Left colon (tissue), 2 donors: Measurements from ENCODE around the gene PHKA1. TPM values are rescaled to one million over a fixed set of nuclear protein-coding genes. Genes with fewer than 3 reads are reported as not detected.
"Not testable (repeated sequence)": the region's sequence is repeated elsewhere in the genome, so short reads cannot be mapped to it uniquely, and the experiment has no call there.

ENCODE experiments used
- ATAC-seq: fragments of 200-7000 bp; cut with Tn5 transposase; one replicate; pipeline ENCODE4 v1.9.1; 2020; ENCODE audit warnings: mild to moderate bottlenecking, moderate library complexity
- DNase-seq, 2 donors: peaks; one replicate each; pipeline ENCODE4 v3.0.0-alpha.2; 2020
- intact Hi-C, 2 donors: fragments of 100-400 bp; cut with DNase I in 1 of 2; cut with micrococcal nuclease in 1 of 2; formaldehyde crosslinking; loops; one replicate each; pipeline versions ENCODE4 v1.11.2 to v1.14.0; 2022; cut with DNase I, micrococcal nuclease
- total RNA-seq, 2 donors: library from RNA; stranded (reverse); fragmentation: NEBNext Ultra II Directional; extraction: Animal tissue kit (Norgen Biotek cat#: 25700); gene quantifications; one replicate each; pipeline ENCODE4 v1.2.1, GENCODE V29; 2021
- donor health status: DM: no; HTN: no; CAD: no.
- donor health status: DM: yes; HTN: yes; CAD: no.

Gene PHKA1
- total RNA-seq, 2 donors from 2014 or later = 3.9 TPM

DNA sequence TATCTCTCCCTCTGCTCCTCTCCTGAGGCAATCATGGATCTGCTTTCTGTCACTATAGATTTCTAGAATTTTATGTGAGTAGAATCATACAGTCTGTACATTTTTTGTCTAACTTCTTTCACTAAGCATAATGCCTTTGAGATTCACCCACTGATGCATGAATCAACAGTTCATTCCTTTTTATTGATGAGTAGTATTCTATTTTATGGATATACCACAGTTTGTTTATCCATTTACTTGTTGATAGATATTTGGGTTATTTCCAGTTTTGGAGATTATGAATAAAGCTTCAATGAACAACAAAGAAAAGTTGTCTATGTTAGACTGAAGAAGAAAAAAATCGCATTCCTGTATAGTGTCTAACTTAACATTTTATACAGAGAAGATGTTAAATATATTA lies 30.5 kb downstream of the PHKA1 start:
- DNase-seq (no peak), ATAC-seq (no peak)
- intact Hi-C loops = no loop called here

DNA sequence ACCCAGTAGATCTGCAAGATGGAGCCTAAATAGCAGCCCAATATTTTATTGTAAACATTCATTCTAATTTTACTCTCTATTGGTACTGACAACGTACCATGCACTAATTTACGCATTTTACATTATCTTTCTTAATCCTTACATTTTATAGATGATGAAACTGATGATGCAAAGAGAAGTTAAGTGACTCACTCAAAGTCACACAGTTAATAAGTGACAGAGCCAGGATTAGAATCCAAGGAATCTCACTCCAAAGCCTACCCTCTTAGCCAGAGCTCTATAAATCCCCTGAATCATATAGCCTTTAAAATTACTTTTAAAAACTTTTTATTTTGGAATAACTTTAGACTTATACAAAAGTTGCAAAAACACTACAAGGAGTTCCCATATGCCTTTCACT lies 37.6 kb downstream of the PHKA1 start:
- ATAC-seq (no peak), DNase-seq (no peak)
- intact Hi-C loops = no loop called here

DNA sequence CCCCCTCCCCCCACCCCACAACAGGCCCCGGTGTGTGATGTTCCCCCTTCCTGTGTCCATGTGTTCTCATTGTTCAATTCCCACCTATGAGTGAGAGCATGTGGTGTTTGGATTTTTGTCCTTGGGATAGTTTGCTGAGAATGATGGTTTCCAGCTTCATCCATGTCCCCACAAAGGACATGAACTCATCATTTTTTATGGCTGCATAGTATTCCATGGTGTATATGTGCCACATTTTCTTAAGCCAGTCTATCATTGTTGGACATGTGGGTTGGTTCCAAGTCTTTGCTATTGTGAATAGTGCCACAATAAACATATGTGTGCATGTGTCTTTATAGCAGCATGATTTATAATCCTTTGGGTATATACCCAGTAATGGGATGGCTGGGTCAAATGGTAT lies 40.2 kb downstream of the PHKA1 start:
- DNase-seq, ATAC-seq, intact Hi-C loops: not testable (repeated sequence)

DNA sequence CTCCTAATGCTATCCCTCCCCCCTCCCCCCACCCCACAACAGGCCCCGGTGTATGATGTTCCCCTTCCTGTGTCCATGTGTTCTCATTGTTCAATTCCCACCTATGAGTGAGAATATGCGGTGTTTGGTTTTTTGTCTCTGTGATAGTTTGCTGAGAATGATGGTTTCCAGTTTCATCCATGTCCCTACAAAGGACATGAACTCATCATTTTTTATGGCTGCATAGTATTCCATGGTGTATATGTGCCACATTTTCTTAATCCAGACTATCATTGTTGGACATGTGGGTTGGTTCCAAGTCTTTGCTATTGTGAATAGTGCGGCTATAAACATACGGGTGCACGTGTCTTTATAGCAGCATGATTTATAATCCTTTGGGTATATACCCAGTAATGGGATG lies 44.6 kb downstream of the PHKA1 start:
- intact Hi-C loops, ATAC-seq, DNase-seq: not testable (repeated sequence)

DNA sequence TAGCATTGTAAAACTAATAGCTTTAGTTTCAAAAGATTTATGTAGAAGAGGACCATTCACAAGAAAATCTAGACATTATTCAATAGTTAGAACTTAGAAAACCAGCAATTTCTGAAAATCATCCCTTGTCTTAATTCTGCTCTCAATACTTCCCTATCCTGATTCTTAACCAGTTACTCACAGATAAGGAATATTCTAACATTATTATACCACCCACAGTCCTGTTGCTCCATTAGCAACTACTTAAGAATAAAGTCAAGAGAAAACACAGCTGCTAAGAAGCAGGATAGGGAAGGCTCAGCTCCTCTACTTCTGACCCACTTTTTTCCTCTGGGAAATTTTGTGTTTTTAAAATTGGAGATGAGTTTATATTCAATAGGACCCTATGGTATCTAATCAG lies 47.7 kb downstream of the PHKA1 start:
- intact Hi-C loops = no loop called here
- DNase-seq (no peak), ATAC-seq (no peak)

DNA sequence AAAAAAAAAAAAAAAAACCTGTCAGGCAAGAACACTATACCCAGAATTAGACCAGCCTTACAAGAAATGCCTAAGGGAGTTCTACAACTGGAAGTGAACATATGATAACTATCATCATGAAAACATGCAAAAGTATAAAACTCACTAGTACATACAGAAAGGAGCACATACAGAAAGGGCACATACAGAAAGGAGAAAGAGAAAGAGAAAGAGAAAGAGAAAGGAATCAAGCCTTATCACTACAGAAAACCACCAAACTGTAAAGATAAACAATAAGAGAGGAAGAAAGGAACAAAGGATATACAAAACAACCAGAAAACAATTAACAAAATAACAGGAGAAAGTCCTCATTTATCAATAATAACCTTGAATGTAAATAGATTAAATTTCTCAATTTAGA lies 50.4 kb downstream of the PHKA1 start:
- ATAC-seq (no peak), DNase-seq (no peak)

DNA sequence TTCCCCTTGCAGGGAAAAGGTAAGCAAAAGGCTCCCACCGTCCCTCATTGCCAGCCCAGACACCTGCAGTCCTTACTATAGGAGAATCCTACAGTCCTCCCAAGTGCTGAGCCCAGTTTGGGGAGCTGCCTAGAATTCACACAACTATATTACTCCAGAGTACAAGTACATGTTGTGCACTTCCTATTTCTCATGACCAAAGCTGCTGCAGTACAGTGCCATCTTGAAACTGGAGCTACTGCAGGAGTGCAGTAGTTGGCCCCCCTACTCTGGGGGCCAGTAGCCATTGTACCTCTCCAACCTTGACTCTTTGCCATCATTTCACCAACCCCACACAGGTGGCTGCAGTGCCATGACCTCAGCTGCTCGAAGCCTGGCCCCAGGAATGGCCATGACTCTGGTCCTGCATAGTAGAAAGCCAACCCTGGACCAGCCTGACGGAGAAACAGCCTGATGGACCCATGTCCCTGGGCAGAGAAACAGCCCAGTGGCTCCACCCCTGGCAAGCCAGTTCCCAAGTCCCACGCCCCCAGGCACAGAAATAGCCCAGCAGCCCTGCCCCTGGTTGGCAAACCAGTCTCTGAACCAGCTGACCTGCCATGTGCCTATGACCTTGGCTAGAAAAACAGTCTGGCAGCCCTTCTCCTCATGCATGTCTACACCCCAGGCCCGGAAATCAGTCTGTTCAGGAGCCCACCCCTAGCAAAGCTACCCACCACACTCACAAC lies 51.9 kb downstream of the PHKA1 start:
- no peak for DNase-seq
- intact Hi-C loops = no loop called here
- ATAC-seq = no peak

More for the DNA sequence above, 50.4 kb downstream of the PHKA1 start:
- intact Hi-C loops = no loop called here

DNA sequence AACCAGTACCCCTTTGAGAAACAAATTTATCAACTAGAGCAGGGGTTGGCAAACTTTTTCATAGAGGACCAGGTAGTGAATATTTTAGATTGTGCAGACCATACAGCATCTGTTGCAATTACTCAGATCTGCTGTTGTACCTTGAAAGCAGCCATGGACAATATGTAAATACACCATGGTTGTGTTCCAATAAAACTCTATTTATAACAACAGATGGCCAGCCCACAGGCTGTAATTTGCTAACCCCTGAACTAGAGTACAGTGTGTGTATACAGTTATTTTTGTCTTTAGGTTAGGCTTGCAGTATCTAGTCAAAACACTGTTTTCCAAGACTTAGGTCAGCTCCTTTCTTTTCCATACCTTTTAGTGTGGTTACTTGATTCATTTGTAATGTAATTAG lies 54.4 kb downstream of the PHKA1 start:
- DNase-seq = no peak
- peak; percentile 44 for ATAC-seq
- intact Hi-C loops = no loop called here

DNA sequence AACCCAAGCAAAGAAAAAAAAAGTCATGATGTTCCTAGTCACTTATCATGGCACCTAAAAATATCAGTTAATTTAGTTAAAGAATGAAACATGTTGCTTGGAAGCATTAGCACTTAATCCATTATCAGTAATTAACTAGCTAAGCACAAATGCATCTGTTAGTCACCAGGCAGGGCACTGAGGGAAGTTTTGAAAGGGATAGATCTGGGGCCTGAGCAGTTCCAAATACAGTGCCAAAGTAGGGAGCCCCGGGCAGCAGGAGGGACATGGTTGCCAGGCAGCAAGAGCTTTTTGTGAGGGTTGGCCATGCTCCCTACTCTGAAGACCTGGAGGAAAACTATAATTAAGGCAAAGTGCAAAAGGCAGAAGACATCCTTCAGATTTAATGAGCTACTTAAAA lies 62.0 kb downstream of the PHKA1 start:
- ATAC-seq = no peak
- DNase-seq = no peak
- intact Hi-C loops = no loop called here

DNA sequence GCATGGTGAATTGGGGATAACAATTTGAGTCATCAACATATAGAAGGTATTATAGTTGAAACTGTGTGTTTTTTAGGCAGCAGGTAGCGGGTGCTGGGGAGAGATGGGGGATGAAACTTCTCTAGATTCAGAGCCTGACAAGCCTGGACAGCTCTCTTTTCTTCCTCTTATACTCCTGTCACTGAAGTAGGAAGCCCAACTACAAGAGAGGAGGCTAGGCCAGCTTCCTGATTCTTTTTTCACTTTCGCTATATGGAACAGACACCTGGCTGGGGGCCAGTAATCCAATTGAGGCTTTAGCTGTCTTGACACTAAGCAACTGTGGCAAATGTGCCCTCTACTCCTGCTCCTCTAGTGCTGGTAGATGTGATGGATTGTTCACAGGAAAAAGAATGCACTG lies 69.2 kb downstream of the PHKA1 start:
- intact Hi-C loops = no loop called here
- ATAC-seq = peak; percentile 53
- peak in 1 of 2 donors; percentile 21 for DNase-seq

DNA sequence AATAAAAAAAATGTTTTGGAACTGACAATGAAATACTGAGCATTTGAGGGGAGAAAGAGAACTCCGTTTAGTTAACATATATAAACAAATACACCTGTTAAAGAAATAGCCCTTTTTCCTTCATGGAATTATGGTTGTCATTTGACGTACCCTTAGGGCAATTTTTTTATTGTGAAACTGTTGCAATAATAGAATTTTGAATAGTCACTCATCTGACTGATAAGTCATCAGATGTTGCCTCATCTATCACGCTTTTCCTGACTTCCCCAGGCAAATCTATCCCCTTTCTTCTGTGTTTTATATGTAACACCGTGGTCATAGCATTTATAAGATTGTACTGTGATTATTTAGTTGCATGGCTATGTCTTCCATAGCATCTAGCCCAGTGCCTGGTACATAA lies 72.5 kb downstream of the PHKA1 start:
- ATAC-seq = no peak
- intact Hi-C loops = no loop called here
- DNase-seq = no peak

DNA sequence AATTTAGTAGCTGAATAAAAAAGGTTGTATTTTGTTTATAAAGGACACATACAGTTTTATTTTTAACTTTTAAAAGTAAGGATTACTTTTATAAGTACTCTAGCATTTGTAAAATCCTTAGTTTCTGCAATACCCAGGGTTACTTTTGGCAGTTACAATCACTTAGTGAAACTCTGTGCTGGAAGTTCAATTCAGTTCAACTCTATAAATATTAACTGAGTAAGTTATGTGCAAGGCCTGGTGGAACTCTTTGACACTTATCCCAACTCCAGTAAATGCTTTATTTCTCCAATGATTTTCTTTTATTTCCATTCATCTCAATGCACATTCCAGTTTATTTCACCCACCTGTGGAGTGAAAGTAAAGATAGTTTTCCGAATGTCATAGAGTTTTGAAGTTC lies 78.2 kb downstream of the PHKA1 start:
- no peak for DNase-seq
- ATAC-seq = no peak
- intact Hi-C loops = no loop called here

DNA sequence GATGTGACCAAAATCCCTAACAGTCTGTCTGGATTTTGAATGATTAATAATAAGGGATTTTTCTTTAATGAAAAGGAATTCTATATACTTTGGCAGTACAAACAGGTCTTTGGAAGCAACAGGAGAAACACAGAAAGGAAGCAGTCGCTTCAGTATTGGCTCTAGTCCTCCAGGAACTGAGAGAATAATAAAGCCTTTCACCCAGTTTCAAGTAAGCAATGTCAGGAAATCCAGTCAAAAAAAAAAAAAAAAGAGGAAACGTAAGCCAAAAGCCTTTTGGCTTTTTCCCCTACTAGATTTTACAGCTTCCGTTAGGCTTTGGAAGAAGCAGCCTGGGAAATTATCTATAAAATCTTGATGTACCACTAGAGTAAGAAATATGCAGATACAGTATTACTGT lies 79.8 kb downstream of the PHKA1 start:
- DNase-seq (no peak), ATAC-seq (no peak)
- intact Hi-C loops = no loop called here

DNA sequence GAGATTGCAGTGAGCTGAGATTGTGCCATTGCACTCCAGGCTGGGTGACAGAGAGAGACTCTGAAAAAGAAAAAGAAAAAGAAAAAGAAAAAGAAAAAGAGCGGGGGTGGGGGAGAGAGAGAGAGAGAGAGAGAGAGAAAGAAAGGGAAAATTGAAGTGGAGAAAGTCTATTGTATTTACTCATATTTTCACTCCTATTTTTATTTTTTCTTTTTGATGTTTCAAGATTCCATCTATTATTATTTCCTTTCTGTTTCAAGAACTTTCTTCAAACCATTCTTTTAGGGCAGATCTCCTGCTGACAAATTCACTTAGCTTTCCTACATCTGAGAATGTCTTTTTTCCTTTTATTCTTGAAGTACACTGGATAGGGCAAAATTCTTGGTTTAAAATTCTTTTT lies 83.9 kb downstream of the PHKA1 start:
- DNase-seq = no peak
- intact Hi-C loops = no loop called here

DNA sequence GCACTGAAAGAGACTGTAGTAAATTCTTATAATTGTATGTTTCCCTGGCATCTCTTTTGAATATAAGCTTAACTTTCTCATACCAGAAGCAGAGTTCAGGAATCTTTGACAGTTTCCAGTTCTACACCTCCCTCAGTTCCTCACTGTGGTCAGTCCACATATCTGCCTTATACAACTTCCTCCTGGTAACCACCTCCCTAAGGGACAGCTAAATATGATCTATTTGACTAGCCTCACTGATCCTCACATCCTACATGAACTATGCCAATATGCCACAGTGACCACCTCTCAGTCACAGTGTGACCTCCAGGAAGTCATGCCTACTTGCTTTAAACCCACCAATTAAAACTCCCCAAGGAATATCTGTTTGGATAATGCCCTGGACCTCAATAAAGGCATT lies 89.9 kb downstream of the PHKA1 start:
- no peak for ATAC-seq
- intact Hi-C loops = no loop called here

More for the DNA sequence above, 83.9 kb downstream of the PHKA1 start:
- no peak for ATAC-seq

DNA sequence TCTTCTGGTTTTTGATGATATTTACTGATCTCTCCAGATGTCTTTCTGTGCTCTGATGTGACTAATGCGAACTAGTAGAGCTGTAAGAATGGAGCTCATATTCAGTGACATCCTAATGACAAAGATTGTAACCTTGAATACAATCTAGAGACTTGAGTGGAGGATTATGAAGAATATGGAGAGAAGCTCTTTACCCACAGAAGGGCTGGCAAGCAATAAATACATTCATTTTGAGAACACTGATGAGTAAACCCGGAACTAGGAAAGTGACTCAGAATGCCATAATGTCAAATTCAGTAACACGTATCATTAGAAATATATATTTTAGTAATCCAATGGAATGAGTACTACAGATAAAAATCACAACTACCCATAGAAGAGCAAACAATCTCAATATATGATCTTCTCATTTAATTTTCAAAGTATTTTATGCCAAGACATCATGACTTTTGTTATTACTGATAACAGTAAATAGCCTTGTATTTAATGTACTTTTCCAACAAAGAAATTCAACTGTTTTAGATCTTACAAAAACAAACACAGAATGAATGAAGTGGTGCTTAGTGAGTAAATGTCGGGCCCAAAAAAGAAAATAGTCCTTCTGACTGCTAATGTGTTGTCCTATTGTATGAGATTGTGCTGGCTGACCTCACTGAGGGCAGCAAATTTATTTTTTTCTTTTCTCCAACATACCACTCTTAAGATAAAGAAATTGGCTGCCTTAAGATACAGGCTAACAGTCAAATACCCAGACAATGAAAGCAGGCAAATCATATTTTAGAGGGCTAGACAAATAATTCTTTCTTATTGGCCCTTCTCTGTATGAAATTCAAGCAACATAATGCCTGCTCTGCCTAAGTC lies 92.3 kb downstream of the PHKA1 start:
- DNase-seq (no peak), ATAC-seq (no peak)
- intact Hi-C loops = no loop called here

More for the DNA sequence above, 89.9 kb downstream of the PHKA1 start:
- DNase-seq = no peak

DNA sequence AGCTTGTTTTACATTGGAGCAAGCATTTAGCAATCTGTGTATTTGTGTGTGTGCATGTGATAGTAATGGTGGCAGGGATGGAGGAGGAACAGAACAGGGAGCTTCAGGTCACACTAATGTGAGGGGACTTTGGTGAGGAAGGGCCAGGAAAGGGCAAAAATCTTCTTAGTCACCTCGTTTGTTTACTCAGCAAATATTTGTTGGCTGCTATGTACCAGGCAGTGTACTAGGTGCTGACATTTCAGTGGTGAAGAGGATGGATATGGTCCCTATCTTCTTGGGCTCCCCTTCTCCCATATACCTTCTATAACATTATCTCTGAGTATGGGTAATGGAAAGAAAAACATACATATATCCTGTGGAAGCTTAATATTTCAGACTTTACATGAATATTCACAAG lies 92.9 kb downstream of the PHKA1 start:
- ATAC-seq (peak; percentile 20), DNase-seq (no peak)
- intact Hi-C loops = no loop called here

DNA sequence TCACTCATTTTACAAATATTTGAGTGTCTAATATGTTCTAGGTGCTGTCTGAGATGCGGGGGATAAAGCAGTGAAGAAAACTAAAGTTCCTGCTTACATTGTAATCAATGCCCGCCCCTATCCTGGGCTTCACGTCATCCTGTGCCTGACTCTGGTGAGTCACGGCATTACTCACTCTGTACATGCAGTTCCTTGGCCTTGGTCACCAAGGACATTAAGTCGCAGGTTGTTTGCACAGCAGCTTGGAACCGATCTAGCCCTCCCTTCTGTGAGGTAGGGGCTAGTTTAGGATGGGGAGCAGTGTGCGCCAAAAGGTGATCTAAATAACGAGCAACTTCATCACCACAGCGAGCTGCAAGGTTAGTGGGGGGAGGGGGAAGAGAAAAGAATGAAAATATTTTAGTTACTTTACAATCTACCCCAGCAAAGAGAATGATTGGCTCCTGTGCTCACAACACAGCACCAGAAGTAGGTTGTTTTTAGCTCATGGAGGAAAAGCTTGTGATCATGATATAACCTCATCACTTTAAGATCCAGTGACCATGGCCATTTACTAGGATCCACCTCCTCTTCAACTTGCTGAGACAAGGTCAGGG lies 93.5 kb downstream of the PHKA1 start:
- peak; percentile 97 for ATAC-seq
- intact Hi-C loops = no loop called here

DNA sequence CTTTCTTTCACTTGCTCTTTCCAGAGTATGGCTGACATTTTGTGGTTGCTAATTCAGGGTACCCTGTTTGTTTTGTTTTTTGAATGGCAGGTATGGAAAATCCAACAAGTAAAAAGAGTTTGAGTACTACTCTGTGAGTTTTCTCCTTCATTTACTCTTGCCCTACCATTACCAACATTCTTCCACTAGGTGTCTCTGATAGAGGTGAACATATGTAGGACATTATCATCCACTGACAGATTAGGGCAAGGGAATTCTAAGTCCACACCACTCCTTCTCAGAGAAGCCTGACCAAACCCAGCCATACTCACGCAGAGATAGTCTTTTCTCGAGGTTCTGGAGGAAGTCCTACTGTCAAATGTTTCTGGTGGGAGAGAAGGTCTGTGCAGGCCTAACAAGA lies 104.8 kb downstream of the PHKA1 start:
- no peak for DNase-seq
- peak; percentile 74 for ATAC-seq
- intact Hi-C loops = no loop called here

More for the DNA sequence above, 93.5 kb downstream of the PHKA1 start:
- DNase-seq = peak; percentile 9 to 34

DNA sequence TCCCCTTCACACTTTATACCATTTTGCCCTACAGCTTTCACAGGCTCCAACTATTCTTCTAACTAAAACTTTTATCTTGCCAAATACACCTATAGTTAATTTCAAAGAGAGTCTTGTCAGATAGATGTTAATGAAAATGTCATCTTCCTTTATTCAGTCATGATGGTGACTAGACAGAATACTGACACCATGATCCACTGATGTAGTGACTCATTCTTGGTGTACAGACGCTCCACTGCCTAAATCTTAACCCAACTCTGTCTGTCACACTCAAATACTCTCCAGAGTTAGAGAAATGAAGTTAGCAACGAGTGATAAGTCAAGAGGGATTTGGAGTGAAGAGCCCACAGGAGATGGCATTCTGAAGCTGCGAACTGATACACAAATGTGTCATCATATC lies 109.4 kb downstream of the PHKA1 start:
- intact Hi-C loops = no loop called here
- no peak for DNase-seq
- no peak for ATAC-seq
